NT2/D1 (cell line): ENCODE measurements around the gene RCOR2.

ENCODE experiments used
- DNase-seq: peaks from one replicate; pipeline ENCODE4 v3.0.0-alpha.2; 2011; ENCODE audit warnings: low read depth, low spot score
- H3K27me3 ChIP-seq: 2 replicates; pipeline ENCODE4 v1.6.0; 2011; ENCODE audit warnings: mild to moderate bottlenecking; ENCODE audit not compliant: insufficient read length, insufficient read depth
- H3K36me3 ChIP-seq: 2 replicates; pipeline ENCODE4 v1.6.1; 2011; ENCODE audit warnings: mild to moderate bottlenecking, low read length, mixed read lengths; ENCODE audit not compliant: insufficient read depth, insufficient read length
- H3K4me1 ChIP-seq: 2 replicates; pipeline ENCODE4 v1.5.1; 2011; ENCODE audit not compliant: insufficient read depth, insufficient read length
- H3K4me3 ChIP-seq: 2 replicates; pipeline ENCODE4 v1.5.1; 2011; ENCODE audit warnings: low read depth; ENCODE audit not compliant: insufficient read length
- H3K9ac ChIP-seq: 2 replicates; pipeline ENCODE4 v1.6.0; 2011; ENCODE audit warnings: low read depth; ENCODE audit not compliant: insufficient read length
- H3K9me3 ChIP-seq: 2 replicates; pipeline ENCODE4 v1.5.1; 2011; ENCODE audit warnings: mild to moderate bottlenecking, low read length; ENCODE audit not compliant: insufficient read depth
- SUZ12 ChIP-seq: IDR thresholded peaks from 2 replicates; pipeline ENCODE4 v1.6.1; 2011; ENCODE audit not compliant: insufficient read length, insufficient read depth; ENCODE audit errors: extremely low read depth
- YY1 ChIP-seq: IDR thresholded peaks from 2 replicates; pipeline ENCODE4 v1.6.1; 2011; ENCODE audit not compliant: insufficient read length, insufficient read depth
- ZNF274 ChIP-seq: IDR thresholded peaks from 2 replicates; pipeline ENCODE4 v1.6.1; 2011; ENCODE audit warnings: mild to moderate bottlenecking, low read depth, low read length

RCOR2 gene

GRCh38 chr11:63920939-63921417 is 4.0 kb upstream of the RCOR2 start:
- peaks cover 4% of the 10 kb centered on the region for H3K4me1 ChIP-seq
- H3K27me3 ChIP-seq = peaks cover 4% of the 10 kb centered on the region

GRCh38 chr11:63920126-63920938 is 3.4 kb upstream of the RCOR2 start:
- Histone ChIP-seq H3K27me3 (peaks cover 4% of the 10 kb centered on the region), H3K4me1 (peaks cover 4% of the 10 kb centered on the region), H3K36me3 (no peaks in the 10 kb centered on the region), H3K9me3 (no peaks in the 10 kb centered on the region), H3K9ac (peak overlapping the region; percentile 99), H3K4me3 (peak overlapping the region; percentile 84)
- peak; percentile 74 for DNase-seq
- TF ChIP-seq ZNF274 (no peak), YY1 (no peak), SUZ12 (no peak)

More at GRCh38 chr11:63920939-63921417, 4.0 kb upstream of the RCOR2 start:
- peak overlapping the region; percentile 99 for H3K9ac ChIP-seq
- H3K4me3 ChIP-seq = peak overlapping the region; percentile 84
- H3K9me3 ChIP-seq = no peaks in the 10 kb centered on the region
- no peaks in the 10 kb centered on the region for H3K36me3 ChIP-seq
- TF ChIP-seq SUZ12 (no peak), YY1 (no peak), ZNF274 (no peak)
- DNase-seq = peak; percentile 77

GRCh38 chr11:63919267-63920125 is 2.5 kb upstream of the RCOR2 start:
- peak; percentile 96 for DNase-seq
- Histone ChIP-seq H3K9ac (peak overlapping the region; percentile 99), H3K4me1 (peaks cover 12% of the 10 kb centered on the region), H3K36me3 (peaks cover 7% of the 10 kb centered on the region), H3K9me3 (no peaks in the 10 kb centered on the region), H3K27me3 (peaks cover 4% of the 10 kb centered on the region), H3K4me3 (peak overlapping the region; percentile 84)
- TF ChIP-seq ZNF274 (no peak), YY1 (peak; percentile 12), SUZ12 (no peak)

GRCh38 chr11:63918507-63919191 is 1.7 kb upstream of the RCOR2 start:
- Histone ChIP-seq H3K9me3 (no peaks in the 10 kb centered on the region), H3K4me3 (peak overlapping the region; percentile 84), H3K36me3 (peaks cover 16% of the 10 kb centered on the region), H3K4me1 (peaks cover 16% of the 10 kb centered on the region), H3K9ac (peak overlapping the region; percentile 99), H3K27me3 (peaks cover 3% of the 10 kb centered on the region)
- DNase-seq = no peak
- TF ChIP-seq YY1 (no peak), SUZ12 (no peak), ZNF274 (no peak)

GRCh38 chr11:63917692-63918506 is 935 bp upstream of the RCOR2 start:
- H3K4me3 ChIP-seq = peak overlapping the region; percentile 84
- H3K4me1 ChIP-seq = peaks cover 16% of the 10 kb centered on the region
- H3K9ac ChIP-seq = peak overlapping the region; percentile 99
- H3K27me3 ChIP-seq = no peaks in the 10 kb centered on the region
- H3K36me3 ChIP-seq = peaks cover 19% of the 10 kb centered on the region
- TF ChIP-seq SUZ12 = no peak
- no peak for TF ChIP-seq ZNF274
- TF ChIP-seq YY1 = no peak
- peak; percentile 84 for DNase-seq
- no peaks in the 10 kb centered on the region for H3K9me3 ChIP-seq
